COLO668 (cell line): ENCODE measurements around the gene RFX4.
A peak's percentile ranks its signal among the peaks of the same experiment; 100 is the strongest.

ENCODE experiments used
- DNase-seq: peaks from one replicate; lab custom pipeline; 2025; ENCODE audit not compliant: unreplicated experiment; lab: John Stamatoyannopoulos, UW

The RFX4 gene

DNA sequence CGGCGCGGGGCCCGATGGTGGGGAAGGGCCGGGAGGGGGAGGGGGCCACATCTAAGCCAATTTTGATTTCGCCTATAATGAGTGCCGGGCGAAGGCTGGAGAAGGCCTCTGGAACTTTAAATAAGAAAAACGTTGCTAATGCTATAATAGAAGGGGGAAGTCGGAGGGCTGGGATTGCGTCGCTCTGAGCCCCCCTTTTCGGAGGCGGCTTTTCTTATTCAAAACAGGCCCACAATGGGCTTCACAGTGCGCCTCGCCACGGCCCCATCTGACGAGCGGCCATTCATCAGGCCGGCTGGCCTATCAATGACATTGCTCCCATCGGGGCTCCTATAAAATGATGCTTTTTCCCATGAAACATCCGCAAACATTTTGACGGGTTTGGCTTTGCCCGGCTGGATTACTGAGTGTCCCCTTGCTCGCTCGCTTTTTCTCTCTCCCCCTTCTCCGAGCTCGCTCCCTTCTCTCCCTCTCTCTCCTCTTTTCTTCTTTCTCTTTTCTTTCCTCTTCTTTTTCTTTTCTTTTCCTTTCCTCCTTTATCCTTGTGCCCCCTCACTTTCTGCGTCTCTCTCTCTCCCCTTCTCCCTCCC is at the start of gene RFX4:
Gene RFX4, plus strand, starts transcription at position 364 of the 590 bp plus-strand sequence. CDS start 317 bp downstream, outside the sequence.
- DNase-seq, result peak; percentile 26

DNA sequence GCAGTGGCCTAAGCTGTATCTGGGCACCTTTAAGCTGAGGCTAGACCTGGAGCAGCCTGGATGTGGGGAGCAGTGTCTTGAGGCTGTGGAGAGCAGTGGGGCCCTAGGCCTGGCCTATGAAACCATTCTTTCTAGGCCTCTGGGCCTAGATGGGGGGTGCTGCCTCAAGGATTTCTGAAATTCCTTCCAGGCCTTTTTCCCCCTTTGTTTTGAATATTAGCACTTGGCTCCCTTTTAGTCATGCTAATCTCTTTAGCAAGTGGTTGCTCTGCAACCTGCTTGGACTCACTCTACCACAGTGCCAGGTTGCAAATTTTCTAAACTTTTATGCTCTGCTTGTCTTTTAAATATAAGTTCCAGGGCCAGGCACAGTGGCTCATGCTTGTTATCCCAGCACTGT is 41.6 kb upstream of the RFX4 start:
- no peak for DNase-seq

DNA sequence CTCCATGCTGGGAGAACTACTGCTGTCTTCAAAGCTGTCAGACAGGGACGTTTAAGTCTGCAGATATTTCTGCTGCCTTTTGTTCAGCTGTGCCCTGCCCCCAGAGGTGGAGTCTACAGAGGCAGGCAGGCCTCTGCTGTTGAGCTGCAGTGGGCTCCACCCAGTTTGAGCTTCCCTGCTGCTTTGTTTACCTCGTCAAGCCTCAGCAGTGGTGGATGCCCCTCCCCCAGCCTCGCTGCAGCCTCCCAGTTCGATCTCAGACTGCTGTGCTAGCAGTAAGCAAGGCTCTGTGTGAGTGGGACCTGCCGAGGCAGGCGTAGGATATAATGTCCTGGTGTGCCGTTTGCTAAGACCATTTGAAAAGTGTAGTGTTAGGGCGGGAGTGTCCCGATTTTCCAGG is 31.4 kb upstream of the RFX4 start:
- peak; percentile 29 for DNase-seq

DNA sequence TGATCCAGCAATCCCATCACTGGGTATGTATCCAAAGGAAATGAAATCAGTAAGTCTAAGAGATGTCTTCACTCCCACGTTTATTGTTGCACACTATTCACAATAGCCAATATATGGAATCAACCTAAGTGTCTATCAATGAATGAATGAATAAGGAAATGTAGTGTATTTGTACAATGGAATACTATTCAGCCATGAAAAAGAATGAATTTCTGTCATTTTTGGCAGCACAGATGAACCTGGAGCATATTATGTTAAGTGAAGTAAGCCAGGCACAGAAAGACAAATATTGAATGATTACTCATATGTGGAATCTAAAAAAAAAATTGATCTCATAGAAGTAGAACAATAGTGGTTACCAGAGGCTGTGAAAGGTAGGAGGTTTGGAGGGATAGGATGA is 30.6 kb upstream of the RFX4 start:
- DNase-seq, result no peak

DNA sequence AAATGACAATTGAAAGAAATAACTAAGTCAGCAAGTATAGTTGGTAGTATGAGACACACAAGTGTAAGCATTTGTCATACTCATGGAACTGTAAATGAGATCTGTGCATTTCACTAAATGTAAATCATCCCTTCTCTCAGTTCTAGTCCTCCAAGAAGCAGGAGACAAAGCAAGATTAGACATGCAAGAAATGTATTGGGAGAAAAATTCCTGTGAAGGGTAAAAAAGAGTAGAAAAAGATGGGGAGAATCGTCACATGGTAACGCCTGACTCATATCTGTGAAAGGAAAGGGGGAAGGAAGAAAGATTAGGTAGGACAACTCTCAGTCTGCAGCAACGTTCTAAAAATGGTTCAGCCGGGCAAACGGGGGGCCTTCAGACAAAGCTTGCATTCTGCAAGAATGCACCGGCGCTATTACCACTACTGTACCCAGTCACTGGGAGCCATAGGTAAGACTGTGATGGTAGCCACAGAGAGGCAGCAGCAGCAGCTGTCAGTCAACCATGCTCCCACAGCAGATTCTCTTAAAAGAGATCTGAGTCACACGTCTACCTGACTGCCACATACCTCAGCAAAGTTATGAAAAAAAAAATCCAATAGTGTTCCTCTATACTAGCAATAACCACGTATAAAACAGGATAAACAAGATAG is 18.0 kb upstream of the RFX4 start:
- DNase-seq, result no peak

DNA sequence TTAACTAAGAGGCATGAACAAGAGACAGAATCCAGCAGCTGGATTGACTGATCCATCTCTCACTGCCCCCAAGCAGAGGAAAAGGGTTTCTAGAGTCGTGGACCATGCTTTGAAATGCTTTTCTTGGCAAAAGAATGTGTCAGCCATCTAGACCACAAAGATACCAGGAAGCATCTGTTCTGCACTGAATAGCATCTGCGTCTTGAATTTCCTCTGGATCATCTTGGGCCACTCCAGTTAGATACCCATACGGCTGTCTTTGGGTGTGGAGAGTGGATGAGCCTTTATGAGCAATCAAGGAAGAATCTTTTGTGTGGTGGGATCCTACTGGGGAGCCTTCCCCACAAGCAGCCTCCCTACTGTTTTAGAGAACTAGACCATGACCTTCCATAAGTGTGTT is 16.0 kb upstream of the RFX4 start:
- no peak for DNase-seq

DNA sequence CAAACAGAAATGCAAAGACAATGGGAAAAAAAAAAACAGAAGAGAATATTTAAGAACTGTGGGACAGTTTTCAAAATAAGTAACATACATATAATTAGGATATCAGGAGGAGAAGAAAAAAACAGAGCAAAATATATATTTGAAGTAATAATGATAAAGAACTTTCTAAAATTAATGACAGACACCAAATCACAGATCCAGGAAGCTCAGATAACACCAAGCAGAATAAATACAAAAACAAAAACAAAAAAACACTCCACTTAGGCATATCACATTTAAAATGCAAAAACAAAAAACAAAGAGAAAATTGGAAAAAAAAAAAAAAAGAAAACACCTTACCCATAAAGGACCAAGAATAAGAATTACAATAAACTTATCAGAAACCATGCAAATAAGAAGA is 9.6 kb upstream of the RFX4 start:
- no peak for DNase-seq

DNA sequence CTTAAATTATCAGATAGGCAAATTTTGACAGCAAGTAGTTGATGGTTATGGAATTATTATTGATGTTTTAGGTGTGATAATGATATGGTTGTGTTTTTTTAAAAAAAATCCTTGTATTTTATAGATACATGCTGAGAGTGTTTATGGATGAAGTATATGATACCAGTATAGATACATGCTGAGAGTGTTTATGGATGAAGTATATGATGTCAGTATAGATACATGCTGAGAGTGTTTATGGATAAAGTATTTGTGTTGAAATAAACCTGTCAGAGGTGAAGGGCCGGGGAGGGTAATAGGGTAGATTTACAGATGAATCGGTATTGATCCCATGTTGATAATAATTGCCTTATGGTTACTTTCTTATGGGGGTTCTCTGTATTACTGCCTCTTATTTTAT is 6.0 kb upstream of the RFX4 start:
- no peak for DNase-seq

DNA sequence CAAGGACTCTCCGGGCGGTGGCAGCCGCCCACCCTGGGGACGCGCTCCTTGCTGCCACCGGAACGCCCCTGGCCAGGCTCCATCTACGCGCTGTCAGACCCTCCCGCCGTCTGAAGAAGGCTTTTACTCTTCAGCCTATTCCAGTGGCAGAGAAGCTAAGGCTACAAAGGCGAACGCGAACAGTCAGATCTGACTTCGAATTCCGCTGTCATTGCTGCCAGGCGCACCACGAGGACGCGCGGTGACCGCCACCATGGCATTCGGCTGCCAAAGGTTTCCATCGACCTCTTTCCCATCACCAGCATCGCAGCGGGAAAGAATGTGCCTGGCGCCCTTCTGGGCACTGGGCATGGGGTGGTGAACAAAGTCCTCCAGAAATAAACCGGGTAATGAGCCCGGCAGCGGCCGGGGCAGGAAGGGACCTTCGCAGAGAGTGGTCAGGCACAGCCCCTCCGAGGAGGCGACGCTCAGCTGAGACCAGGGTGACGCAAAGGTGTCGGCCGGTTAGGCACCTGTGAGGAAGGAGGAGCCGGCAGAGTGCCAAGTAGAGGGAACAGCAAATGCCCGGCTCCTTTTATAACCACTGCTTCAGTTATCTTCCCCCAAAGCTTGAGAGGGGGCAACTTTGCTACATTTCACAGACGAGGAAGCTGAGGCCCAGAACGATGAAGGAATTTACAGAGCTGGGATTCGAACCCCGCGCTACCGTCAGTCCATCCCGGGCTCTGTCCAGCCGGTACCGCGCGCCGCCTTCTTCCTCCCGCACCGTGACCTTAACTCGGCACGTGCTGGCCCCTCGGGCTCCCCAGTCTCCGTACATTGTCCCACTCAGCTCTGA is 1.9 kb upstream of the RFX4 start:
- DNase-seq, result no peak

DNA sequence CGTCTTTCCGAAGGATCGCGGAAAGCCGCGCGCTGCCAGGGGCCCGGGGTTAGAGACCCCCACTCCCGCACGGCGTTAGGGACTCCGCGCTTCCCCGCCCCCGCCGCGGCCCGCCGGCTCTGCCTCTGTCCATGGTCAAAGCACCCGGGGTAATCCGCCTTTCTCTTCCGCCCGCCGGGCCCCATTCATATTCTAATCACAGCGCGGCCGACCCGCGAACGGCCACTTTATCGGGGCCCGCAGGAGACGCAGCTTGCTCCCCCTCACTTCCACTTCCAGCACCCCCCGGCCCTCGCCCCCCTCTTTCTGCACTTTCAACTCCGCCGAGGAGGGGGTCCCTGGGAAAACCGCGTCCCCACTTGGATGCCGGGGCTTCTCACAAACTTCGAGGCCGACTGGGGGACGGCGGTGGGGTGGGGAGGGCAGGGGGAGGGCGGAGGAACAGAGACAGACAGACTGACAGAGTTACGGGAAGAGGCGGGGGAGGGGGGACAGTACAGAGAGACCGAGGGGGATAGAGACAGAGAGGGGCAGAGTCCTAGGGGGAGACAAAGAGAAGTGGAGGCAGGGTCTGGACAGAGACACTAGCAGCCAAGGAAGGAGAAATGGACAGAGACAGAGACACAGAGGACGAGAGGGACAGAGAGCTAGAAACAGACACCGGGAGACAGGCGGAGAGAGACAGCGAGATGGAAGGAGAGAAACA is 1.1 kb upstream of the RFX4 start:
- peak; percentile 44 for DNase-seq

DNA sequence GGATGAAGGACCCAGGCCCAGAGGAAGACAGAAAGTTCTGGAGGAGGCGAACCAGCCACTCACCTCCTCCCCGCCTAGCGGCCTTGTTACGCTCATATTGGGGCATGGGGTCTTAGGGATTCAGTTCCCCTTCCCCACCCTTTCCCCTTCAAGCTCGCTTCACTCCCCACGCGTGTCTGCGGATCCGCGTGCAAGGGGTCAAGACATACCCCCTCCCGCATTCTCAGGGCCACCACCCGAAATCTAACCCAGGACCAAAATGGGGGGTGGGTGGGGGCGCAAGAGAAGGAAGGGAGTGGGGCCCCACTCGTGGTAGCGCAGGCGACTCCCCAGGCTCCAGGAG is 584 bp upstream of the RFX4 start:
- DNase-seq, result no peak

DNA sequence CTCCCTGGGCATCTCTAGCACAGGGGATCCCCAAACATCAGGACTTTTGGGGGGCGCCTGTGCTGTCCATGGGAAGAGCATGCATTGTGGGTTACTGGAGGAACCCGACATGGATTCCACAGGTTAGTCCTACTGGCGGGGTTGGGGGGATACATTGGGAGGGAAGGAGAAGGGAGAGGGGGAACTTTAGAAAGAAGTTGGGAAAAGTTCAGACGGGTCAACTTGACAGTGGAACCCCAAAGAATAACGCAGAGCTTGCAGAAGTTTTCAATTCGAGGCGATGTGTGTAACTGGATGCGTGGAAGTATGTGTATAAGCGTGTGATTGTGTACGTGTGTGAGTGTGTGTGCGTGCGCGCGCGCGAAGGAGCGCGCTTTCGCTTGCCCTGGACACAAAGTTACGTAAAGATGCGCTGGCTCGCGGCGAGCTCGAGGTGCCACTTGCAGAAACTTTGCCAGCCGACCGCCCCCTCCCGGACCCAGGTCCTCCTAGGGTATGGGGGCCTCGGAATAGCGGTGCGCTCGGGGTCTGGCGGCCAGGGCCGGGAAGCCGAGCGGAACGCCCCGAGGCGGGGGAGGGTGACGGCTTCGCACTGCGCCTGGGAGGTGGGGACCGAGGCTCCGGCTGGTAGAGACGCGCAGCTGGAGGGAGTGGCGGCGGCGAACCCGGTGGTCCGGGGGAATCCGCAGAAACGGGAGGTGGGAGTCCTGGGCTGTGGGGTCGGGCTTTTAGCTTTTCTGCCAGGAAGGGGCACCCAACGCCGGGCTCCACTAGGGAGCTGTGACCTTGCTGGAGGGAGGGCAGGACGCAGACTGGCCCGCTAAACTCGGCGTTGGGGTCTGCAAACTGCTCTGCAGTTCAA is 669 bp downstream of the RFX4 start:
- peak; percentile 66 for DNase-seq

DNA sequence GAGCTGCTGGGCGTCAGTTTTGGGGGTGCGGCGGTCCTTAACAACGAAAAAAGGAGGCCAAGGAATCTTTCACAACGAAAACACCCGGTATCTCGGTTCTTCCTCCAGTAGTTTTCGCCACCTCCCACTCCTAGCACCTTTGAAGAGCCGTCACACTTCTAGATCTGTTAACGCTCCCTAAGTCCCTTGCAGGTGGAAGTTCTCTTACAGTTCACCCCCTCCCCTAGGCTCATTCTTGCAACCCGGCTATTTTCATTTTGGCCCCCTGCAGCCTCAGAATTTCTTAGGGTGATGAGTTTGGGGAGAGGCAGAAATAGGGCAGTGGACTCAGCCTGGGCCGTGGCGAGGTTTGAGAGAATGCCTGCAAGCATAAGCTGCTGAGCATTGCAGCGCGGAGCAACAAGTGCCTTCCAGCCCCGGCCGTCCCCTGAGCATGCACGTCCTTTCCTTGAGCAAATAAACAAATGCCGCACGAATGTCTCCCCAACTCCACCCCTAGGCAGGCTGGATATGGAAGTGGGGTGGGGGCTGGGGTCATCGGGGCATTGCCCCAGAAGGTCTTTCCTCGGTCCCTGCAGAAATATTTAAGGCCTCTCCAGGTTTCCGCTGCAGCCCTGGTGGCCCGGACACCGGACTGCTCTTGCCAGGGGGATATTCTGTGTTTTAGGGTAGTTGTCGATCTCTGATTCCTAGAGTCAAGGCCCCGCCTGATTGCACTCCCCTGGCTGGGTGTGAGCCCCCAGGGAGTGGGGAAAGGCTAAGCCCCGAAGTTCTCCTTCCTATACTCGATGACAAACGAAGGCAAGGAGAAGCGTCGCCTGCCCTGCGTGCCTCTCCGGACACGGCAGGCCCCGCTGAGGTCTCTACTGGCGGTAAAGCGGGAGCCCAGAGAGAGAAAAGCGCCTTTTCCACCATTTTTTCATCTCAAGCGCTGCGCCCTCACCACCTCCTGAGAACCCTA is 1.6 kb downstream of the RFX4 start:
- peak; percentile 56 for DNase-seq

DNA sequence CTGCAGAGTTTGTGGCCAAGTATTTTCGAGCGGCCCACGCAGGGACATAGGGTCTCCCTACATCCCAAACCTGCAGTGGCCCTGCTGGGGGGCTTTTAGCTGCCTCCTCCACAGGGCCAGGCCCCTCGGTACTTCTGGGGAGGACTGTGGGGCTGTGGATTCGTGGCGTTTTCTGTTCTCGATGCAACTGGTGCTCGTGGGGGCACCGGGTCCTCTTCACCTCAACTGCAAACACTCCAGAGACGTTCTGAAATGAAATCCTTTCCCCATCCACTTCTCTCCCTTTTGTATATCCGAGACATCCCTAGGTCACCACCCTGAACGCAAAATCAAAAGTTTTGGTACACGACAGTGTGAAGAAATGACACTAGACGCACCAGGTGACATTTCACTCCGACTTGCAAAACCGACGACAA is 2.3 kb downstream of the RFX4 start:
- DNase-seq, result no peak

DNA sequence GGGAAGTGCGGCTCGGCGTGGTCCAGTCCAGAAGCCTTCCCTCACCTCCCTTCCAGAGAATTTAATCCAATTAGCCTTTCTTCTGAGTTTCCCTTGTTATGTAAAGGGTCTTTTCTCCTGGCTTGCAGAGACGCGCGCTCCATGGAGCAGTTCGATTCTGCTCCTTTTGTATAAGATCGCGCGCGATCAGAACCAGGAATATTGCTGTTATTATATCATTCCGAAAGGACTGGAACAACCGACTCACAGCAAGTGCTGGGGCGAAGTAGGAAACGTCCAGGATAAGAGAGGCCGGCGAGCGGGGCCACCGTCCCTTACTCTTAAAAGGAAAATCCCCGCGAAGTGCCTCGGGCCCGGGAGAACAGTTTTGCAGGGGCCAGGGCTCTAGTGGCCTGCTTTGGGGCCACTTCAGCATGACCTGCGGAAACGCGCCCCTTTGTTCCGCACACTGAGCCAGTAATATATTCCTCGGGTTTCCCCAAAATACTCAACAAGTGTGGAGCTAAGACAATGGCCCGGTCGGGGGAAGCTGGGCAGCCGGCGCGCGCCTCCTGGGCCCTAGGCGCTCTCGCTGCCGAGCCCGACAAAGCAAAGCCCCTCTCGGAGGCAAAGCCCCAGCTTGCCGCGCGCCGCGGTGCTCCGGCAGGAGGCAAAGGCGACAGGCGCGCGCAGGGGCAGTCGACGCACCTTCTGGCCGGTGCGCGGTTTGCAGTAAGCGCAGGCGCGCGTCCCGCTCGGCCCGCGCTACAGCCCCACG is 2.9 kb downstream of the RFX4 start:
- peak; percentile 79 for DNase-seq

DNA sequence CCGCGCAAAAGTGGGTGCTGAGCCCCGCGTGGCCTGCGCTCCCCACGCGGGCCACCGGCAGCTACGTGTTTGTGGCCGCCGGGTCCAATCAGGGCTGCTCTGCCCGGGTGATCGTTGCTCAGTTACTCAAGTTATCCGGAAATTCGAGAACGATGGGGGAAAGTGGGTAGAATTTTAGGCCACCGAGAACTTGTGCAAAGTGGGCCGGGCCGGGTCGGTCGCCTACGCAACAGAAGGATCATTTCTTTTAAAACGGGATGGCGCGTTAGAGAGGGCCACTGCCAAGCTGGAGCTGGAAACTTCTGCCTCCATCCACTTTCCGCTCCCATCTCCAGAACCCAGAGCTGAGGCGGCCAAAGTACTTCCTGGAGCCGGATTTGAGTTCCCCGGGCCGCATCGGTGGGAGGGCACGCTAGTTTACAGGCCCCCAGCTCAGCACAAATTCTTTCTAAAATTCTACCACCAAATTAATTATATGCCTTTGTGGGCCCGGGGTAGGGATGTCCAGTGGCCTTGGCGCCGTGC is 3.5 kb downstream of the RFX4 start:
- peak; percentile 49 for DNase-seq

DNA sequence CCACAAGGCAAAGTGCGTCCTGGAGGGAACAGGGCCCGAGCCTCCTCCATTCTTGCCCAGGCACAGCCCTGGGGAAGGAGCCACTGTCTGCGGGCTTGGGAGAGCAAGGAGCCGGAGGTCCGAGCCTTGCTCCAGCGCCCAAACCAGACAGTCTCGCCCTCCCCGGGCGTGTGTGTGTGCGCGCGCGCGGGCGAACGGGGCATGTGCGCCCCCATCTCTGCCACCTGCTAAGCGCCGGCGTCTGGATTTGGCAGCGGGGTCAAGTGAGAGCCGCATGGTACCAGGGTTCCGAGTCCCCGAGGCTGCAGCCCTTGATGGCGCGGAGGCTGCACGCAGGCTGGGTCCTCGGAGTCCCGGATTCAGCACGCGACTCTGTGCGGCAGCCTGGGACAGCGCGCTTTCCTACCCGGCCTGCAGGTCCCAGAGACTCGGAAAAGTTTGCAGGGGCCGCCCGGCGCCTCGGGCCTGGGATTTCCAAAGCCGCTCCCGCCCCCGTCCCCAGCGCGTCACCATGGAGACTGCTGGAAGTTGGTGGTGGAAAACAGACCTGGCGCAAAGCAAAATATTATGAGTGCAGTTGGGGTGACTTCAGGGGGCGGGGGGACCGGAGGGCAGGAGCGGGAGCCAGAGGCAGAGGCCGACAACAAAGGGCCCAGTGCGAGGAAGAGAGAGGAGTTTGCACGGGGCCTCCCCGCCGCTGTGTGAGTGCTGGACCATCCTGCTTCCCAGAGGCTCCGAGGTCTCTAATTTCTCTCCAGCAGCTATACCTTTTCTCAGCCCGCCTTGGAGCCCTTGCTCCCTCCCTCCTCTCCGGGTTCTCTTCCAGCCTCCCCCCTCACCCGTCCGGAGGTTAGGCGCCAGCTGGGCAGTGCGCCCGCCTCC is 4.2 kb downstream of the RFX4 start:
- DNase-seq, result peak; percentile 49

DNA sequence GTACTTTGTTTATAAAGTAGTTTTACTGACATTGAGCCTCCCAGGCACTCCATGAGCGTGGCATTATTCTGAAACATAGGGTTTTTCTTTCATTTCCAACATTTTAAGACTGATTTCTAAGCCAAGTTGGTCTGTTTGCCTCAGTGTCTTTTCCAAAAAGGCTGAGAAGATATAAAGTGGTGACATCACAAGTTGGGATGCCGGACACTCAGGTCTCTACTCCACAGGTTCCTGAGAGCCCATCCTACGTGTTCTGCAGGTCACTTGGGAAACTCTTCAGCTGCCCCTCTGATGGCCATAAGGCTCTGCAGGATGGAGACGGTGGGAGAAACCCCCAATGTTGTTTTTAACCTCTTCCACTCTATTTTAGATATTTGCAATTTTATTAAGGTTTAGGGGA is 6.0 kb downstream of the RFX4 start:
- DNase-seq, result no peak
